Liver (tissue), 9 donors: ENCODE results near the gene FAM120B. TPM values are rescaled to one million over a fixed set of nuclear protein-coding genes. Genes with fewer than 3 reads are reported as not detected.

Source experiments
- DNase-seq: peaks from one replicate; pipeline ENCODE4 v3.0.0-alpha.2; 2017; ENCODE audit warnings: low spot score
- H3K27ac ChIP-seq, 2 donors: one replicate each; pipeline ENCODE4 v1.7.0; 2013; ENCODE audit warnings: inconsistent platforms in 2 of 2, low read length in 2 of 2, control low read depth in 1 of 2, low read depth in 1 of 2, mild to moderate bottlenecking in 1 of 2
- H3K27me3 ChIP-seq, 4 donors: one replicate each; pipeline versions ENCODE4 v1.6.1 to v1.7.0; 2013; ENCODE audit warnings: low read length in 3 of 4, inconsistent platforms in 1 of 4, mild to moderate bottlenecking in 1 of 4, moderate library complexity in 1 of 4; ENCODE audit not compliant: control insufficient read depth in 4 of 4, insufficient read depth in 4 of 4
- H3K36me3 ChIP-seq, 4 donors: one replicate each; pipeline versions ENCODE4 v1.6.1 to v1.7.0; 2013; ENCODE audit warnings: low read length in 3 of 4, mild to moderate bottlenecking in 3 of 4, low read depth in 1 of 4, moderate library complexity in 1 of 4; ENCODE audit not compliant: control insufficient read depth in 4 of 4, insufficient read depth in 3 of 4
- H3K4me1 ChIP-seq, 4 donors: one replicate each; pipeline versions ENCODE4 v1.6.1 to v1.7.0; 2013; ENCODE audit warnings: low read length in 3 of 4, mild to moderate bottlenecking in 3 of 4, moderate library complexity in 1 of 4; ENCODE audit not compliant: control insufficient read depth in 4 of 4, insufficient read depth in 4 of 4
- H3K4me3 ChIP-seq, 3 donors: one replicate each; pipeline versions ENCODE4 v1.6.1 to v1.7.0; 2013; ENCODE audit warnings: low read length in 3 of 3, control low read depth in 1 of 3, low read depth in 1 of 3, mild to moderate bottlenecking in 1 of 3
- H3K9ac ChIP-seq, 2 donors: one replicate each; pipeline ENCODE4 v1.7.0; 2013; ENCODE audit warnings: low read length in 2 of 2, mild to moderate bottlenecking in 2 of 2, moderate library complexity in 2 of 2, control low read depth in 1 of 2, low read depth in 1 of 2
- H3K9me3 ChIP-seq, 4 donors: one replicate each; pipeline versions ENCODE4 v1.6.1 to v1.7.0; 2013; ENCODE audit warnings: low read length in 3 of 4; ENCODE audit not compliant: control insufficient read depth in 4 of 4
- ATF3 ChIP-seq: IDR thresholded peaks from 2 replicates; pipeline ENCODE4 v1.6.1; 2016; ENCODE audit warnings: antibody characterized with exemption
- CTCF ChIP-seq: fragments of 150-350 bp; IDR thresholded peaks from 2 replicates; pipeline ENCODE4 v1.5.1; 2017; ENCODE audit warnings: improper control_type of control experiment, low read depth, low read length; ENCODE audit not compliant: missing input control
- EGR1 ChIP-seq, 2 donors: IDR thresholded peaks; 2 replicates each; pipeline ENCODE4 v1.6.1; 2016 to 2018; ENCODE audit warnings: antibody characterized with exemption in 2 of 2, low read depth in 2 of 2
- FOXA1 ChIP-seq: IDR thresholded peaks from 2 replicates; pipeline ENCODE4 v1.6.1; 2016; ENCODE audit warnings: antibody characterized with exemption
- FOXA2 ChIP-seq: IDR thresholded peaks from 2 replicates; pipeline ENCODE4 v1.6.1; 2016; ENCODE audit warnings: antibody characterized with exemption
- GABPA ChIP-seq, 2 donors: IDR thresholded peaks in 1 of 2; conservative IDR thresholded peaks in 1 of 2; 2 replicates each; pipeline ENCODE4 v1.6.1; 2016; ENCODE audit warnings: antibody characterized with exemption in 2 of 2, mild to moderate bottlenecking in 1 of 2, moderate library complexity in 1 of 2
- HNF4G ChIP-seq: IDR thresholded peaks from 2 replicates; pipeline ENCODE4 v1.6.1; 2016; ENCODE audit warnings: antibody characterized with exemption
- JUND ChIP-seq, 2 donors: IDR thresholded peaks; 2 replicates each; pipeline ENCODE4 v1.6.1; 2016; ENCODE audit warnings: antibody characterized with exemption in 2 of 2
- MAX ChIP-seq: IDR thresholded peaks from 2 replicates; pipeline ENCODE4 v1.6.1; 2016; ENCODE audit warnings: antibody characterized with exemption
- NR2F2 ChIP-seq: IDR thresholded peaks from 2 replicates; pipeline ENCODE4 v1.6.1; 2016; ENCODE audit warnings: antibody characterized with exemption
- REST ChIP-seq: IDR thresholded peaks from 2 replicates; pipeline ENCODE4 v1.6.1; 2016; ENCODE audit warnings: antibody characterized with exemption, mild to moderate bottlenecking
- SP1 ChIP-seq: IDR thresholded peaks from 2 replicates; pipeline ENCODE4 v1.6.1; 2018; ENCODE audit warnings: antibody characterized with exemption, mild to moderate bottlenecking
- TAF1 ChIP-seq: conservative IDR thresholded peaks from 2 replicates; pipeline ENCODE4 v1.6.1; 2016; ENCODE audit warnings: antibody characterized with exemption, mild to moderate bottlenecking
- WGBS: extraction: QIAGEN DNeasy Blood & Tissue Kit; methylation state at CpG from one replicate; pipeline ENCODE4 v1.1.7; 2013; 5-methylcytosine and 5-hydroxymethylcytosine counted together
- polyA plus RNA-seq, 2 donors: library from polyadenylated mRNA; stranded (reverse) in 1 of 2; unstranded in 1 of 2; fragments of 200-250 nt in 1 of 2; fragments of >200 nt in 1 of 2; fragmentation: Nextera tagmentation in 1 of 2; extraction: Ambion mirVana in 1 of 2; gene quantifications; one replicate each; pipeline versions ENCODE4 v1.2.1 to v1.2.3, GENCODE V29; 2013 to 2015
- total RNA-seq, 2 donors: library from RNA; depleted of rRNA; stranded (reverse); fragments of >200 nt; gene quantifications; one replicate each; pipeline ENCODE4 v1.2.3, GENCODE V29; 2014
- donor health status: healthy.
- donor health status: healthy.
- donor health status: healthy.
- donor health status: healthy.
- donor health status: healthy.

The FAM120B gene
- total and polyA plus RNA-seq, 4 donors = 6.0 to 11.1 (median 9.1) TPM

GRCh38 chr6:170403451-170403850 lies 96.9 kb downstream of the FAM120B start (continued):
- TF ChIP-seq REST = no peak
- TF ChIP-seq FOXA1 = no peak
- TF ChIP-seq MAX = no peak
- TF ChIP-seq SP1 = no peak
- no peak for TF ChIP-seq HNF4G
- no peak for TF ChIP-seq TAF1
- TF ChIP-seq JUND (IDR thresholded peaks at IDR 0.05) = no peak
- TF ChIP-seq FOXA2 = no peak
- TF ChIP-seq NR2F2 = no peak

GRCh38 chr6:170404036-170404435 lies 97.5 kb downstream of the FAM120B start:
- peaks cover 6 to 56% (median 36%) of the 10 kb centered on the region in 4 donors for H3K36me3 ChIP-seq

More at GRCh38 chr6:170404036-170404435, 97.5 kb downstream of the FAM120B start:
- no peak overlapping the region for H3K9ac ChIP-seq
- no peak for TF ChIP-seq CTCF
- no peak for TF ChIP-seq FOXA2
- TF ChIP-seq MAX = no peak
- TF ChIP-seq HNF4G = no peak
- no peak for TF ChIP-seq ATF3
- no peak for TF ChIP-seq EGR1 (IDR thresholded peaks at IDR 0.05; ENCODE audit: low read depth in 2 of 2)
- TF ChIP-seq NR2F2 = no peak
- no peak for TF ChIP-seq GABPA (IDR thresholded peaks at IDR 0.05 in 1 of 2, conservative IDR thresholded peaks at IDR 0.05 in 1 of 2)
- H3K27ac ChIP-seq = no peak overlapping the region
- no peak for DNase-seq
- whole genome bisulfite sequencing = 87% methylated on average over 9 of the region's 9 CpGs
- H3K4me1 ChIP-seq = no peaks in the 10 kb centered on the region
- no peaks in the 10 kb centered on the region for H3K9me3 ChIP-seq
- H3K4me3 ChIP-seq = no peak overlapping the region
- no peaks in the 10 kb centered on the region for H3K27me3 ChIP-seq
